GM23248 (cell line): ENCODE measurements around the gene PERCC1.

ENCODE experiments used
- EZH2 ChIP-seq: fragments of 200-600 bp; sonication (generic); IDR thresholded peaks from 2 replicates; pipeline ENCODE4 v1.6.1; 2018; ENCODE audit warnings: antibody characterized with exemption, mild to moderate bottlenecking; ENCODE audit not compliant: insufficient read depth, poor library complexity, severe bottlenecking
- EZH2phosphoT487 ChIP-seq: fragments of 200-600 bp; sonication (generic); IDR thresholded peaks from 2 replicates; pipeline ENCODE4 v1.6.1; 2018; ENCODE audit warnings: antibody characterized with exemption, moderate library complexity, mild to moderate bottlenecking, low read depth; ENCODE audit not compliant: insufficient read depth

DNA sequence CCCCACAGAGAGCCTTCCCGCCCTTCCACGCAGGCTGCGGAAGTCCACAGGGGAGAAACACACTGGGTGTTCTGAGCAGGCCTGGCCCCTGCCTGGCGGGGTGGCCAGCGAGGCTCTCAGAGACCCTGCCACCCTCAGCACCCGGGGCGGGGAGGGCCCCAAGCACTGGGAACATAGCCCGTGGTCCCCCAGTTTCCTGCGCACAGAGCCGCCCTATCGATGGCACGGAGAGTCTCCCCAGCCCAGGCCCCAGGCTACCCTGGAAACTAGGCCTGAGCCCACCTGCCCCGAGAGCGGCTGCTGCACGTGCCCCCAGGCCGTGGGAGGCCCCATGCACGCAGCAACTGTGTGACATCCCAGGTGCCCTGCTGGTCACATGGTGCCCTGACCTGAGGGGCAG lies 23.7 kb downstream of the PERCC1 start:
- no peak for TF ChIP-seq EZH2
- TF ChIP-seq EZH2phosphoT487 = no peak
